Naive thymus-derived CD4-positive, alpha-beta T cell (primary cell): ENCODE data around the gene TAGLN3. TPM values are rescaled to one million over a fixed set of nuclear protein-coding genes. Genes with fewer than 3 reads are reported as not detected.

ENCODE experiments used
- ATAC-seq: fragments of 150-1000 bp; cut with Tn5 transposase; 2 replicates; pipeline ENCODE4 v1.10.0; 2021; ENCODE audit warnings: mild to moderate bottlenecking, moderate library complexity
- CTCF ChIA-PET: fragments of 350-600 bp; sonication (Branson Sonifier 250); formaldehyde crosslinking; loops from one replicate; lab custom pipeline; 2021; ENCODE audit warnings: antibody characterized with exemption; lab: Charles Lee
- POLR2A ChIA-PET: fragments of 350-600 bp; sonication (Branson Sonifier 250); formaldehyde crosslinking; loops from one replicate; lab custom pipeline; 2021; ENCODE audit warnings: antibody characterized with exemption, inconsistent platforms; lab: Charles Lee
- DNase-seq, 9 donors: peaks; one replicate each; pipeline versions ENCODE4 v3.0.0 to v3.0.0-alpha.2; 2020 to 2022; ENCODE audit warnings: mixed read lengths in 1 of 9
- H3K27ac ChIP-seq: one replicate; pipeline ENCODE4 v1.7.0; 2013; ENCODE audit warnings: mild to moderate bottlenecking, low read depth, low read length, moderate library complexity
- H3K27me3 ChIP-seq, 2 donors: one replicate each; pipeline ENCODE4 v1.7.0; 2013; ENCODE audit warnings: low read length in 2 of 2, mild to moderate bottlenecking in 2 of 2, moderate library complexity in 2 of 2; ENCODE audit not compliant: control insufficient read depth in 2 of 2, insufficient read depth in 2 of 2
- H3K36me3 ChIP-seq, 3 experiments: 1 replicate in 2 of 3; 2 replicates in 1 of 3; pipeline ENCODE4 v1.7.0; 2013; ENCODE audit warnings: low read length in 3 of 3, mild to moderate bottlenecking in 3 of 3, moderate library complexity in 1 of 3; ENCODE audit not compliant: insufficient read depth in 3 of 3, control insufficient read depth in 2 of 3
- H3K4me1 ChIP-seq, 2 donors: one replicate each; pipeline ENCODE4 v1.7.0; 2013; ENCODE audit warnings: low read length in 2 of 2, mild to moderate bottlenecking in 2 of 2, moderate library complexity in 1 of 2; ENCODE audit not compliant: control insufficient read depth in 2 of 2, insufficient read depth in 2 of 2
- H3K4me3 ChIP-seq: 2 replicates; pipeline ENCODE4 v1.7.0; 2013; ENCODE audit warnings: mild to moderate bottlenecking, low read length
- H3K9me3 ChIP-seq, 3 experiments: 1 replicate in 2 of 3; 2 replicates in 1 of 3; pipeline ENCODE4 v1.7.0; 2013; ENCODE audit warnings: low read length in 3 of 3; ENCODE audit not compliant: control insufficient read depth in 2 of 3
- H3K27ac Mint-ChIP-seq, 9 donors: one replicate each; pipeline ENCODE4 v1.8.0; 2020 to 2022; ENCODE audit warnings: mixed read lengths in 9 of 9, mild to moderate bottlenecking in 8 of 9, moderate library complexity in 5 of 9, inconsistent platforms in 2 of 9
- H3K27me3 Mint-ChIP-seq, 5 donors: one replicate each; pipeline ENCODE4 v1.8.0; 2021 to 2022; ENCODE audit warnings: mixed read lengths in 5 of 5, mild to moderate bottlenecking in 1 of 5
- H3K36me3 Mint-ChIP-seq, 5 donors: one replicate each; pipeline ENCODE4 v1.8.0; 2020 to 2022; ENCODE audit warnings: mixed read lengths in 5 of 5, mild to moderate bottlenecking in 3 of 5, inconsistent platforms in 1 of 5
- H3K4me1 Mint-ChIP-seq, 7 donors: one replicate each; pipeline ENCODE4 v1.8.0; 2020 to 2022; ENCODE audit warnings: mixed read lengths in 7 of 7, mild to moderate bottlenecking in 3 of 7, inconsistent platforms in 1 of 7
- H3K4me3 Mint-ChIP-seq, 10 donors: one replicate each; pipeline ENCODE4 v1.8.0; 2020 to 2022; ENCODE audit warnings: mild to moderate bottlenecking in 10 of 10, mixed read lengths in 10 of 10, moderate library complexity in 6 of 10, inconsistent platforms in 2 of 10
- H3K9me3 Mint-ChIP-seq, 11 donors: one replicate each; pipeline ENCODE4 v1.8.0; 2020 to 2022; ENCODE audit warnings: mixed read lengths in 11 of 11, mild to moderate bottlenecking in 4 of 11, inconsistent platforms in 1 of 11, moderate library complexity in 1 of 11
- intact Hi-C, 2 donors: fragments of 100-400 bp; cut with micrococcal nuclease; formaldehyde crosslinking; loops; one replicate each; pipeline ENCODE4 v1.15.1; 2023
- polyA plus RNA-seq, 2 donors: library from polyadenylated mRNA; unstranded; fragments of 300-500 nt; fragmentation: Illumina TruSeq; gene quantifications; one replicate each; pipeline ENCODE4 v1.2.3, GENCODE V29; 2021
- total RNA-seq, 6 experiments: library from RNA in 5 of 6; stranded (reverse) in 5 of 6; gene quantifications; 1 replicate in 5 of 6; 2 replicates in 1 of 6; pipeline ENCODE4 v1.2.3 and lab custom pipeline; 2021 to 2026

The TAGLN3 gene
- total and polyA plus RNA-seq, 7 experiments from 2014 or later: 0.51 TPM; not detected in 6

DNA sequence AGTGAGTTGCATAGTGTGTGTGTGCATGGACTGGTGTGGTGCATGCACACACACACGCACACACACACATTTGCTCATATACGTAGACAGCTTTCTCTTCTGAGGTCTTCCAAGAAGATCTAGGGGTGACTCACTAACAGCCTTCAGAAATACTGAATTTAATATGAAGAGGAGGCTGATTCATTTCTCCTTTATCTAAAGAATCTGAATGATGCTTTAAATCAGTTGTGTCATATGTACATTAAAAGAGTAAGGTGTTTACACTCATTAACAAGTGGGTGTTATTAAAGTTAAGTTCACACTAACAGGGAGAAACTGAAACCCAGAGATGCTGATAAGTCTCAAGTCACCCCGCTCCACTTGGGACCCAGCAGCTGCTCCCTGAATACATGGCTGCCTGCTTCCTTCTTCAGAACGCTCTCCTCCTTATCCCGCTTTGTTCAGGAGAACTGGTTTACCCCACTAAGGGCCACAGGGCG, 57.8 kb downstream of the TAGLN3 start:
- intact Hi-C loops: no loop called here
- H3K4me1 Mint-ChIP-seq: peaks cover 0 to 30% (median 0%) of the 10 kb centered on the region in 7 donors
- H3K4me3 Mint-ChIP-seq: peak overlapping the region in 1 of 10 donors; percentile 40
- peaks cover 4 to 10% (median 4%) of the 10 kb centered on the region in 5 donors for H3K27me3 Mint-ChIP-seq
- H3K27ac ChIP-seq: no peak overlapping the region
- H3K4me1 ChIP-seq: no peaks in the 10 kb centered on the region
- peak in 1 of 9 donors; percentile 24 for DNase-seq
- no peaks in the 10 kb centered on the region for H3K9me3 ChIP-seq
- H3K9me3 Mint-ChIP-seq: peaks cover 0 to 6% (median 4%) of the 10 kb centered on the region in 11 donors
- H3K27me3 ChIP-seq: no peaks in the 10 kb centered on the region
- peaks cover 0 to 9% (median 0%) of the 10 kb centered on the region in 5 donors for H3K36me3 Mint-ChIP-seq
- H3K27ac Mint-ChIP-seq: peak overlapping the region in 1 of 9 donors; percentile 35
- H3K4me3 ChIP-seq: no peak overlapping the region
- ATAC-seq: no peak
- CTCF ChIA-PET: no interaction called here
- H3K36me3 ChIP-seq: no peaks in the 10 kb centered on the region
- POLR2A ChIA-PET: no interaction called here

- peaks cover 0 to 18% (median 0%) of the 10 kb centered on the region in 7 donors for H3K4me1 Mint-ChIP-seq
These were observed 60.8 kb downstream of the TAGLN3 start for GRCh38 chr3:112059497-112059896.

DNA sequence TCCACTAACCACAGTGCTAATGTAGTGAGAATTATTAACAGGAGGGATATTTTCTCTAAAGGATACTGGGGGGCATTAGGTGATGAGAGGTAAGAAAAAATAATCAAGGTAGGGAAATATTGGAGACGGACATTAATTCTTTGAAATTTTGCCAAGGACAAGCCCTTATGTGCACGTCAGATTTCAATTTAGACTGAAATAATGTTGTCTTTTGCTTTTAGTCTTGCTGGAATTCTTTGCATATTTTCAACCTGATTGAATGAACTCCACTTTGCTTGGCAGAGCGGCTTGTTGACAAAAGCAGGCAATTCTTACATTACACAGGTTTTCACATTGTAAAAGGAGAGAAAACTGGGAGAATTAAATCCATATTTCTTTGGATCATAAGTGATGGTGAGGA, 62.4 kb downstream of the TAGLN3 start:
- H3K27me3 Mint-ChIP-seq: peaks cover 0 to 4% (median 0%) of the 10 kb centered on the region in 5 donors
- ChIA-PET POLR2A (no interaction called here), CTCF (no interaction called here)
- H3K27ac Mint-ChIP-seq: no peak overlapping the region
- H3K9me3 Mint-ChIP-seq: peaks cover 0 to 6% (median 4%) of the 10 kb centered on the region in 11 donors
- no peaks in the 10 kb centered on the region for H3K36me3 ChIP-seq
- no peak overlapping the region for H3K27ac ChIP-seq
- H3K4me1 ChIP-seq: no peaks in the 10 kb centered on the region
- no peaks in the 10 kb centered on the region for H3K9me3 ChIP-seq
- DNase-seq (no peak), ATAC-seq (no peak)
- no peak overlapping the region for H3K4me3 ChIP-seq
- H3K4me1 Mint-ChIP-seq: peaks cover 0 to 18% (median 0%) of the 10 kb centered on the region in 7 donors
- peaks cover 0 to 9% (median 0%) of the 10 kb centered on the region in 5 donors for H3K36me3 Mint-ChIP-seq
- H3K4me3 Mint-ChIP-seq: no peak overlapping the region
- H3K27me3 ChIP-seq: no peaks in the 10 kb centered on the region
- intact Hi-C loops: no loop called here

More at GRCh38 chr3:112059497-112059896, 60.8 kb downstream of the TAGLN3 start:
- peaks cover 0 to 6% (median 4%) of the 10 kb centered on the region in 11 donors for H3K9me3 Mint-ChIP-seq
- Histone ChIP-seq H3K27ac (no peak overlapping the region), H3K27me3 (no peaks in the 10 kb centered on the region), H3K4me1 (no peaks in the 10 kb centered on the region), H3K4me3 (no peak overlapping the region), H3K36me3 (no peaks in the 10 kb centered on the region), H3K9me3 (no peaks in the 10 kb centered on the region)
- H3K27me3 Mint-ChIP-seq: peaks cover 0 to 7% (median 0%) of the 10 kb centered on the region in 5 donors
- POLR2A ChIA-PET: no interaction called here
- no peak for DNase-seq
- intact Hi-C loops: no loop called here
- no peak for ATAC-seq
- no peak overlapping the region for H3K4me3 Mint-ChIP-seq
- peaks cover 0 to 9% (median 0%) of the 10 kb centered on the region in 5 donors for H3K36me3 Mint-ChIP-seq
- CTCF ChIA-PET: no interaction called here
- no peak overlapping the region for H3K27ac Mint-ChIP-seq

Other genes starting within 250 kb of the TAGLN3 start
- 1 to 10 TPM in 3 of 5 experiments, under 1 TPM in 2; 0.38 to 6.8 (median 1.6) TPM for gene PHLDB2, start 139.7 kb upstream of the TAGLN3 start, total RNA-seq
- under 1 TPM; 0.15 to 0.45 TPM for gene PHLDB2, start 139.7 kb upstream of the TAGLN3 start, polyA plus RNA-seq
- 10 to 100 TPM; 18.4 to 43.6 (median 34.9) TPM for gene ABHD10, start 19.9 kb upstream of the TAGLN3 start, total RNA-seq
- gene ABHD10, start 19.9 kb upstream of the TAGLN3 start, polyA plus RNA-seq: 10 to 100 TPM; 37.8 to 44.5 TPM
- not detected for gene TMPRSS7, start 35.8 kb downstream of the TAGLN3 start, total RNA-seq
- gene TMPRSS7, start 35.8 kb downstream of the TAGLN3 start, polyA plus RNA-seq: under 1 TPM in 1 of 2 donors, not detected in 1; 0.09 TPM
- gene C3orf52, start 87.5 kb downstream of the TAGLN3 start, total RNA-seq: 10 to 100 TPM in 1 of 5 experiments, 1 to 10 TPM in 4; 1.2 to 12.3 (median 1.9) TPM
- gene C3orf52, start 87.5 kb downstream of the TAGLN3 start, polyA plus RNA-seq: 1 to 10 TPM; 1.3 to 2.1 TPM
- gene GCSAM, start 134.3 kb downstream of the TAGLN3 start, total RNA-seq: 10 to 100 TPM in 4 of 5 experiments, 1 to 10 TPM in 1; 5.5 to 28.5 (median 18.5) TPM
- gene GCSAM, start 134.3 kb downstream of the TAGLN3 start, polyA plus RNA-seq: 10 to 100 TPM; 27.7 to 38.8 TPM